HEK293 (cell line): ENCODE data around the gene RFPL1.

Experiments used
- CTCF ChIA-PET: fragments of 350-600 bp; formaldehyde crosslinking; extraction: SDS; loops from one replicate; lab custom pipeline; 2021; ENCODE audit warnings: antibody characterized with exemption; lab: Yijun Ruan, JAX
- POLR2A ChIA-PET: fragments of 300-600 bp; formaldehyde crosslinking; extraction: SDS; loops from one replicate; lab custom pipeline; 2020; ENCODE audit warnings: antibody characterized with exemption, inconsistent platforms; lab: Yijun Ruan, JAX
- H3K27ac ChIP-seq: fragments of 200-500 bp; sonication (Bioruptor generic); 2 replicates; pipeline ENCODE4 v1.5.1; 2014; ENCODE audit warnings: low read depth, low read length, control low read depth, inconsistent platforms; ENCODE audit errors: extremely low read depth
- H3K36me3 ChIP-seq, 2 experiments: fragments of 200-500 bp in 1 of 2; sonication (Bioruptor generic) in 1 of 2; 1 replicate in 1 of 2; 2 replicates in 1 of 2; pipeline ENCODE4 v1.5.1; 2014 to 2017; ENCODE audit warnings: inconsistent platforms in 2 of 2, low read length in 2 of 2; ENCODE audit not compliant: control insufficient read depth in 2 of 2, insufficient read depth in 1 of 2
- H3K4me1 ChIP-seq: fragments of 200-500 bp; sonication (Bioruptor generic); 2 replicates; pipeline ENCODE4 v1.5.1; 2014; ENCODE audit warnings: mild to moderate bottlenecking, low read length, inconsistent platforms; ENCODE audit not compliant: control insufficient read depth, insufficient read depth
- H3K4me3 ChIP-seq: 2 replicates; pipeline ENCODE4 v1.5.1; 2011; ENCODE audit warnings: low read depth, mild to moderate bottlenecking, control low read depth, low read length, moderate library complexity
- H3K9me3 ChIP-seq: fragments of 200-500 bp; sonication (Bioruptor generic); 2 replicates; pipeline ENCODE4 v1.5.1; 2014; ENCODE audit warnings: low read depth, low read length, inconsistent platforms; ENCODE audit not compliant: control insufficient read depth, insufficient read depth
- HOXC10 ChIP-seq: sonication (generic); formaldehyde crosslinking; IDR thresholded peaks from 2 replicates; pipeline ENCODE4 v1.8.1; 2023; ENCODE audit warnings: mild to moderate bottlenecking, missing genetic modification reagents
- KLF8 ChIP-seq: fragments of 450-650 bp; formaldehyde crosslinking; IDR thresholded peaks from 2 replicates; pipeline ENCODE4 v1.5.1; 2016; ENCODE audit warnings: missing biosample characterization, missing genetic modification characterization
- MYNN ChIP-seq: fragments of 450-650 bp; formaldehyde crosslinking; IDR thresholded peaks from 2 replicates; pipeline ENCODE4 v1.5.1; 2016; ENCODE audit warnings: missing biosample characterization, missing genetic modification characterization, borderline replicate concordance
- PRDM1 ChIP-seq: fragments of 450-650 bp; formaldehyde crosslinking; IDR thresholded peaks from 2 replicates; pipeline ENCODE4; 2016; ENCODE audit warnings: missing biosample characterization, missing genetic modification characterization
- REST ChIP-seq: fragments of 450-650 bp; formaldehyde crosslinking; IDR thresholded peaks from 2 replicates; pipeline ENCODE4 v1.5.1; 2016; ENCODE audit warnings: missing biosample characterization, missing genetic modification characterization
- SALL2 ChIP-seq: fragments of 450-650 bp; formaldehyde crosslinking; IDR thresholded peaks from 2 replicates; pipeline ENCODE4 v1.5.0; 2017; ENCODE audit warnings: missing biosample characterization, mild to moderate bottlenecking, missing genetic modification characterization, borderline replicate concordance
- SP3 ChIP-seq: fragments of 450-650 bp; formaldehyde crosslinking; IDR thresholded peaks from 2 replicates; pipeline ENCODE4 v1.5.1; 2016; ENCODE audit warnings: missing biosample characterization, missing genetic modification characterization
- ZFHX2 ChIP-seq: fragments of 450-650 bp; formaldehyde crosslinking; conservative IDR thresholded peaks from 2 replicates; pipeline ENCODE4 v1.5.1; 2016; ENCODE audit warnings: missing biosample characterization, missing genetic modification characterization
- ZNF133 ChIP-seq: fragments of 450-650 bp; formaldehyde crosslinking; IDR thresholded peaks from 2 replicates; pipeline ENCODE4 v1.5.1; 2016; ENCODE audit warnings: missing biosample characterization, missing genetic modification characterization
- ZNF140 ChIP-seq: fragments of 450-650 bp; formaldehyde crosslinking; IDR thresholded peaks from 2 replicates; pipeline ENCODE4 v1.5.1; 2016; ENCODE audit warnings: missing biosample characterization, missing genetic modification characterization
- ZNF2 ChIP-seq: fragments of 450-650 bp; formaldehyde crosslinking; IDR thresholded peaks from 2 replicates; pipeline ENCODE4 v1.5.1; 2016; ENCODE audit warnings: missing biosample characterization, missing genetic modification characterization
- ZNF202 ChIP-seq: fragments of 450-650 bp; formaldehyde crosslinking; IDR thresholded peaks from 2 replicates; pipeline ENCODE4 v1.5.1; 2016; ENCODE audit warnings: missing biosample characterization, missing genetic modification characterization, borderline replicate concordance
- ZNF214 ChIP-seq: fragments of 450-650 bp; formaldehyde crosslinking; IDR thresholded peaks from 2 replicates; pipeline ENCODE4 v1.5.1; 2017; ENCODE audit warnings: missing biosample characterization, mild to moderate bottlenecking, missing genetic modification characterization, borderline replicate concordance
- ZNF223 ChIP-seq: fragments of 450-650 bp; formaldehyde crosslinking; IDR thresholded peaks from 2 replicates; pipeline ENCODE4 v1.5.1; 2016; ENCODE audit warnings: missing biosample characterization, missing genetic modification characterization
- ZNF248 ChIP-seq: fragments of 450-650 bp; formaldehyde crosslinking; IDR thresholded peaks from 2 replicates; pipeline ENCODE4 v1.5.1; 2017; ENCODE audit warnings: missing biosample characterization, missing genetic modification characterization
- ZNF302 ChIP-seq: fragments of 450-650 bp; formaldehyde crosslinking; IDR thresholded peaks from 2 replicates; pipeline ENCODE4 v1.5.1; 2016; ENCODE audit warnings: missing biosample characterization, missing genetic modification characterization, low read depth
- ZNF311 ChIP-seq: fragments of 450-650 bp; formaldehyde crosslinking; IDR thresholded peaks from 2 replicates; pipeline ENCODE4 v1.5.1; 2017; ENCODE audit warnings: missing biosample characterization, missing genetic modification characterization, borderline replicate concordance
- ZNF324 ChIP-seq: fragments of 450-650 bp; formaldehyde crosslinking; IDR thresholded peaks from 2 replicates; pipeline ENCODE4 v1.5.1; 2016; ENCODE audit warnings: missing biosample characterization, missing genetic modification characterization
- ZNF394 ChIP-seq: fragments of 450-650 bp; formaldehyde crosslinking; IDR thresholded peaks from 2 replicates; pipeline ENCODE4 v1.5.1; 2016; ENCODE audit warnings: missing biosample characterization, missing genetic modification characterization, mild to moderate bottlenecking, moderate library complexity, borderline replicate concordance
- ZNF398 ChIP-seq: fragments of 450-650 bp; formaldehyde crosslinking; IDR thresholded peaks from 2 replicates; pipeline ENCODE4 v1.5.1; 2017; ENCODE audit warnings: missing biosample characterization, missing genetic modification characterization
- ZNF501 ChIP-seq: fragments of 450-650 bp; formaldehyde crosslinking; IDR thresholded peaks from 2 replicates; pipeline ENCODE4 v1.5.1; 2016; ENCODE audit warnings: missing biosample characterization, missing genetic modification characterization
- ZNF513 ChIP-seq: fragments of 450-650 bp; IDR thresholded peaks from 2 replicates; pipeline ENCODE4 v1.5.1; 2018; ENCODE audit warnings: missing biosample characterization, missing genetic modification characterization
- ZNF529 ChIP-seq: fragments of 450-650 bp; formaldehyde crosslinking; IDR thresholded peaks from 2 replicates; pipeline ENCODE4 v1.5.1; 2017; ENCODE audit warnings: missing genetic modification characterization, missing biosample characterization; ENCODE audit not compliant: insufficient replicate concordance
- ZNF623 ChIP-seq: fragments of 450-650 bp; formaldehyde crosslinking; IDR thresholded peaks from 2 replicates; pipeline ENCODE4 v1.5.1; 2016; ENCODE audit warnings: missing biosample characterization, missing genetic modification characterization
- ZNF629 ChIP-seq: fragments of 450-650 bp; formaldehyde crosslinking; IDR thresholded peaks from 2 replicates; pipeline ENCODE4 v1.5.1; 2017; ENCODE audit warnings: missing biosample characterization, missing genetic modification characterization
- ZNF654 ChIP-seq: fragments of 450-650 bp; formaldehyde crosslinking; IDR thresholded peaks from 2 replicates; pipeline ENCODE4 v1.5.1; 2016; ENCODE audit warnings: low read depth, missing biosample characterization, missing genetic modification characterization
- ZNF692 ChIP-seq: fragments of 450-650 bp; formaldehyde crosslinking; IDR thresholded peaks from 2 replicates; pipeline ENCODE4 v1.5.1; 2016; ENCODE audit warnings: missing biosample characterization, missing genetic modification characterization
- ZNF777 ChIP-seq: fragments of 450-650 bp; formaldehyde crosslinking; IDR thresholded peaks from 2 replicates; pipeline ENCODE4 v1.5.1; 2017; ENCODE audit warnings: missing biosample characterization, missing genetic modification characterization, borderline replicate concordance
- ZSCAN4 ChIP-seq: fragments of 450-650 bp; formaldehyde crosslinking; IDR thresholded peaks from 2 replicates; pipeline ENCODE4 v1.5.1; 2017; ENCODE audit warnings: missing biosample characterization, missing genetic modification characterization

Gene RFPL1

GRCh38 chr22:29388759-29389090, 49.7 kb upstream of the RFPL1 start (continued):
- TF ChIP-seq ZNF513 (tag by site-specific recombination), result no peak
- TF ChIP-seq ZNF223 (tag by site-specific recombination), result no peak
- TF ChIP-seq ZNF133 (tag by site-specific recombination), result no peak
- TF ChIP-seq ZNF140 (tag by site-specific recombination), result no peak
- TF ChIP-seq SP3 (tag by site-specific recombination), result 0 out of 2 replicates have a peak, but pooled peaks have one; percentile 9
- TF ChIP-seq PRDM1 (tag by site-specific recombination), result no peak
- no peak for TF ChIP-seq HOXC10 (CRISPR knock-in tag)
- no peak for TF ChIP-seq ZNF501 (tag by site-specific recombination)
- TF ChIP-seq ZNF302 (tag by site-specific recombination), result no peak
- TF ChIP-seq ZFHX2, result no peak
- TF ChIP-seq ZNF2 (tag by site-specific recombination), result no peak
- TF ChIP-seq MYNN (tag by site-specific recombination), result no peak
- no peak for TF ChIP-seq ZNF214 (tag by site-specific recombination)
- TF ChIP-seq ZNF398 (tag by site-specific recombination), result no peak
- no peak for TF ChIP-seq ZNF692 (tag by site-specific recombination)
- no peak for TF ChIP-seq ZSCAN4 (tag by site-specific recombination)
- no peak for TF ChIP-seq ZNF629
- TF ChIP-seq ZNF202 (tag by site-specific recombination), result no peak

- peaks cover 0 to 16% of the 10 kb centered on the region in 2 experiments; a peak in 2 of 3 replicates for H3K36me3 ChIP-seq
- H3K4me1 ChIP-seq, result peaks cover 6% of the 10 kb centered on the region; the same call in 1 of the 2 replicates
- H3K4me3 ChIP-seq, result no peak overlapping the region
- no peak overlapping the region for H3K27ac ChIP-seq
- CTCF ChIA-PET, result interaction anchor here (0.7 to 1.5 kb wide), 4 partner anchors 70 to 431 kb away, joined by 3 to 4 read pairs (median 4); partner anchors contain the start of gene THOC5
- POLR2A ChIA-PET, result interaction anchor here (0.7 kb wide), 2 partner anchors 79 to 124 kb away, joined by 3 read pairs; no protein-coding TSS in a partner anchor
- no peaks in the 10 kb centered on the region for H3K9me3 ChIP-seq
- no peak for TF ChIP-seq ZNF324 (tag by site-specific recombination)
- peak; percentile 98 for TF ChIP-seq ZNF529 (tag by site-specific recombination)
- TF ChIP-seq ZNF140 (tag by site-specific recombination), result peak; percentile 32; the same call in 1 of the 2 replicates
- TF ChIP-seq ZNF248 (tag by site-specific recombination), result no peak
- no peak for TF ChIP-seq SALL2 (tag by site-specific recombination)
- peak; percentile 56; the same call in 1 of the 2 replicates for TF ChIP-seq ZNF394 (tag by site-specific recombination)
- 0 out of 2 replicates have a peak, but pooled peaks have one; percentile 6 for TF ChIP-seq ZNF654 (tag by site-specific recombination)
- no peak for TF ChIP-seq KLF8
- TF ChIP-seq ZNF777 (tag by site-specific recombination), result no peak
- TF ChIP-seq REST (tag by site-specific recombination), result no peak
- TF ChIP-seq ZNF311, result no peak
- TF ChIP-seq ZNF623 (tag by site-specific recombination), result peak; percentile 28; the same call in 1 of the 2 replicates
These were observed 48.1 kb upstream of the RFPL1 start for GRCh38 chr22:29390270-29390669.
